ENCODE measurements around the gene PIMREG.

DNA sequence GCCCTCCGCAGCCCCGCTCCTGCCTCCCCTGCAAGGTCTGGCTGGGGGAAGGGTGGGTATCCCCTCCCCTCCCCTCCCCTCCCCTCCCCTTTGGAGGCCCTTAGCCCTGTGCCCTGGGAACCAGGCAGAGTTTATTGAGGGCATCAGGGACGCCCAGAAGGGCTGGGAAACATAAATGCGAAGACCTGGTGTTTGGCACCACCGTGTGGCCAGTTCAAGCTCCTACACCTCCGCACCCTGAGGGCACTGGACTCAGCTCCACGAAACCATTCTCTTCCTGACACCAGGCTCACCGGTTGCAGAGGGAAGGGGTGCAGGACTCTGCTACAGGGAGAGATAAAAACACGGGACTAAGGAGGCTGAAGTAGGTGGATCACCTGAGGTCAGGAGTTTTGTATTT is 8.3 kb upstream of the PIMREG start:
- TF ChIP-seq, protein P1, sequence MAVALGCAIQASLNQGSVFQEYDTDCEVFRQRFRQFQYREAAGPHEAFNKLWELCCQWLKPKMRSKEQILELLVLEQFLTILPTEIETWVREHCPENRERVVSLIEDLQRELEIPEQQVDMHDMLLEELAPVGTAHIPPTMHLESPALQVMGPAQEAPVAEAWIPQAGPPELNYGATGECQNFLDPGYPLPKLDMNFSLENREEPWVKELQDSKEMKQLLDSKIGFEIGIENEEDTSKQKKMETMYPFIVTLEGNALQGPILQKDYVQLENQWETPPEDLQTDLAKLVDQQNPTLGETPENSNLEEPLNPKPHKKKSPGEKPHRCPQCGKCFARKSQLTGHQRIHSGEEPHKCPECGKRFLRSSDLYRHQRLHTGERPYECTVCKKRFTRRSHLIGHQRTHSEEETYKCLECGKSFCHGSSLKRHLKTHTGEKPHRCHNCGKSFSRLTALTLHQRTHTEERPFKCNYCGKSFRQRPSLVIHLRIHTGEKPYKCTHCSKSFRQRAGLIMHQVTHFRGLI (tag by site-specific recombination; IDR thresholded peaks at IDR 0.05) = no peak
- no peak for TF ChIP-seq YY1 (tag by site-specific recombination; IDR thresholded peaks at IDR 0.05)
- TF ChIP-seq ZBTB48 (tag by site-specific recombination; IDR thresholded peaks at IDR 0.05) = no peak
- TF ChIP-seq ZNF596 (tag by site-specific recombination; IDR thresholded peaks at IDR 0.05) = no peak

Data from HEK293 (cell line).